C4-2B (cell line): Measurements from ENCODE around the gene AK5.

Experiments
- H3K27ac ChIP-seq: fragments of 450-650 bp; 2 replicates; pipeline ENCODE4 v1.5.1; 2017
- CTCF ChIP-seq: fragments of 450-650 bp; conservative IDR thresholded peaks from 2 replicates; pipeline ENCODE4 v1.5.1; 2017; ENCODE audit warnings: mild to moderate bottlenecking
- ZFX ChIP-seq: fragments of 450-650 bp; IDR thresholded peaks from 2 replicates; pipeline ENCODE4 v1.6.1; 2017

AK5 gene

GRCh38 chr1:77476475-77476874 lies 194.7 kb downstream of the AK5 start:
- TF ChIP-seq CTCF (no peak), ZFX (no peak)
- no peak overlapping the region for H3K27ac ChIP-seq

- no peak overlapping the region for H3K27ac ChIP-seq
- TF ChIP-seq CTCF = no peak
- TF ChIP-seq ZFX = no peak
These were observed 202.5 kb downstream of the AK5 start for GRCh38 chr1:77484334-77484733.

DNA sequence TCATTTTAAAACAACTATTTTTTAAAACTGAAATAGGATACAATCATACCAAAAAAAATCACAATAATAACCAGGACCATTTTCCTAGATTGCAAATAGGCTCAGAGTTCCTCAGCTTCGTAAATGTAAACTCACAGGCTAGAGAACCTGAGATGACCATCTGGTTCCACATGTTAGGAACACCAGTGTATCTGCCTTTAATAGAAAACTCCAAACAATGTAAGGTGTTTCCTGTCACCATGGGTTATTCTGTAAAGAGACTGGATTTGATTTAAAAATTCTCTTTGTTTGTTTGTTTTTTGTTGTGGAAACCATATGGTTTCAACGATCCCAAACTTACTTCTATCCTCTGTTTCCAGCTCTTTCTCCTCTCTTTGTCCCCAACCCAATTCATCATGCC lies 203.1 kb downstream of the AK5 start:
- TF ChIP-seq ZFX (no peak), CTCF (no peak)
- H3K27ac ChIP-seq = no peak overlapping the region

DNA sequence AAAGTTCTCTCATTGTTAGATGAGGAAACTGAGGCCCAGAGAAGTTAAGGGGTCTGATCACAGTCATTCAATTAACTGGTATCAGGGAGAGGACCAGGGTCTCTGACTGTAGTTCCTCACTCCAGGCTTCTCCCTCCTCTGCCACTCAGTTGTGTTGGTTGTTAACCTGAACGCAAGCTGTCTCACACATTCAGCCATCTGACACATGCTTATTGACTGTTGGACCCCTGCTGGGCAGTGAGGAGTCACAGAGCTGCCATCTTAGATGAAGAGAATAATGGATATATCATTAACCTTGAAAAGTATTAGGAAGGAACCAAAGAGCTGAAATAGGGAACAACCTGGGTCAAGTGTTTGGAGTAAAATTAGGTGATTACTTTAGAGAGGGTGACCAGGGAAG lies 205.8 kb downstream of the AK5 start:
- no peak overlapping the region for H3K27ac ChIP-seq
- no peak for TF ChIP-seq CTCF
- TF ChIP-seq ZFX = no peak

DNA sequence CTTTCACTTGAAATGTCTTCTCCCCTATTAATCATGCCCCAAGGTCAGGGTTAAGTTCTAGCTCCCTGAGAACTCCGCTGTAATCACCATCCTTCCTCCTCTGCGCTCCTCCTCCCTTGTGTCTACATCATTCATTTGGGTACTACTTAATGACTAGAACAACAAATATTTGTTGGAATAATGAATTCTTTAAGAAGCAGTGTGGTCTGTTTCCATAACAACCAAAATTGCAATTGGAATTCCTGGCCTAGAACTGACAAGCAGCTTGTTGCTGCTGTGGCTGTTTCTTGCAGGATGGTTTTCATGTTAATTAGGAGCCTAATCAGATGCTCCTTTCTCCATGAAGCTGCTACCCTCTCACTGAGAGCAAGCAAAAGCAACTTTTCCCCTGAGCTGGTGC lies 208.1 kb downstream of the AK5 start:
- no peak overlapping the region for H3K27ac ChIP-seq
- TF ChIP-seq ZFX = no peak
- no peak for TF ChIP-seq CTCF

- TF ChIP-seq ZFX (no peak), CTCF (no peak)
- H3K27ac ChIP-seq = no peak overlapping the region
These were observed 212.2 kb downstream of the AK5 start for GRCh38 chr1:77494026-77494425.

GRCh38 chr1:77498918-77499317 lies 217.1 kb downstream of the AK5 start:
- H3K27ac ChIP-seq = no peak overlapping the region
- TF ChIP-seq CTCF = no peak
- no peak for TF ChIP-seq ZFX
